Peyer's patch (tissue), 4 donors: ENCODE results near the gene HDHD5. TPM values are rescaled to one million over a fixed set of nuclear protein-coding genes. Genes with fewer than 3 reads are reported as not detected.

Source experiments
- DNase-seq, 3 donors: peaks; one replicate each; pipeline ENCODE4 v3.0.0-alpha.2; 2017 to 2019
- H3K27ac ChIP-seq, 4 donors: fragments of 200-600 bp; sonication (generic); one replicate each; pipeline ENCODE4 v1.5.1; 2016 to 2019
- H3K27me3 ChIP-seq, 2 donors: fragments of 200-600 bp; sonication (generic); one replicate each; pipeline ENCODE4 v1.5.1; 2019
- H3K36me3 ChIP-seq, 3 donors: fragments of 200-600 bp; sonication (generic); one replicate each; pipeline ENCODE4 v1.5.1; 2016 to 2019
- H3K4me1 ChIP-seq, 4 donors: fragments of 200-600 bp; sonication (generic); one replicate each; pipeline ENCODE4 v1.5.1; 2016 to 2019
- H3K4me3 ChIP-seq, 4 donors: fragments of 200-600 bp; sonication (generic); 1 replicate in 3 of 4; 2 replicates in 1 of 4; pipeline ENCODE4 v1.5.1; 2016 to 2019; ENCODE audit warnings: mild to moderate bottlenecking in 1 of 4
- H3K9me3 ChIP-seq, 4 donors: fragments of 200-600 bp; sonication (generic); one replicate each; pipeline ENCODE4 v1.5.1; 2016 to 2019; ENCODE audit warnings: mild to moderate bottlenecking in 1 of 4
- CTCF ChIP-seq, 6 experiments: fragments of 450-650 bp in 4 of 6; fragments of 200-600 bp in 2 of 6; sonication (generic) in 1 of 6; IDR thresholded peaks; one replicate each; pipeline ENCODE4 v1.5.1; 2017 to 2019; ENCODE audit warnings: antibody characterized with exemption in 6 of 6, mild to moderate bottlenecking in 3 of 6, moderate library complexity in 1 of 6
- POLR2A ChIP-seq, 2 donors: fragments of 450-650 bp; IDR thresholded peaks; one replicate each; pipeline ENCODE4 v1.5.1; 2017; ENCODE audit warnings: antibody characterized with exemption in 2 of 2, mild to moderate bottlenecking in 2 of 2, moderate library complexity in 2 of 2
- total RNA-seq, 4 donors: library from RNA; depleted of rRNA; stranded (reverse); fragments of >200 nt; gene quantifications; one replicate each; pipeline ENCODE4 v1.1.0, GENCODE V29; 2016

Gene HDHD5
- total RNA-seq, 4 donors from 2014 or later, result 15.7 to 42.0 (median 31.0) TPM

- peak in 1 of 3 donors; percentile 16 for DNase-seq
- no peak overlapping the region for H3K4me3 ChIP-seq
- TF ChIP-seq CTCF (IDR thresholded peaks at IDR 0.05), result no peak
- no peak for TF ChIP-seq POLR2A (IDR thresholded peaks at IDR 0.05)
- no peaks in the 10 kb centered on the region for H3K27me3 ChIP-seq
- no peak overlapping the region for H3K27ac ChIP-seq
- peaks cover 0 to 6% (median 2%) of the 10 kb centered on the region in 4 donors for H3K4me1 ChIP-seq
- peaks cover 0 to 93% (median 3%) of the 10 kb centered on the region in 3 donors for H3K36me3 ChIP-seq
- H3K9me3 ChIP-seq, result no peaks in the 10 kb centered on the region
These were observed 57.4 kb downstream of the HDHD5 start for GRCh38 chr22:17101475-17102296.

GRCh38 chr22:17100621-17101020 lies 58.5 kb downstream of the HDHD5 start:
- no peak for DNase-seq
- Histone ChIP-seq H3K27ac (no peak overlapping the region), H3K9me3 (no peaks in the 10 kb centered on the region), H3K36me3 (peaks cover 0 to 82% (median 3%) of the 10 kb centered on the region in 3 donors), H3K4me3 (no peak overlapping the region), H3K4me1 (peaks cover 0 to 6% (median 2%) of the 10 kb centered on the region in 4 donors), H3K27me3 (no peaks in the 10 kb centered on the region)
- TF ChIP-seq CTCF (IDR thresholded peaks at IDR 0.05) (no peak), POLR2A (IDR thresholded peaks at IDR 0.05) (no peak)

GRCh38 chr22:17098379-17098819 lies 60.7 kb downstream of the HDHD5 start:
- H3K4me1 ChIP-seq, result peaks cover 0 to 6% (median 2%) of the 10 kb centered on the region in 4 donors

DNA sequence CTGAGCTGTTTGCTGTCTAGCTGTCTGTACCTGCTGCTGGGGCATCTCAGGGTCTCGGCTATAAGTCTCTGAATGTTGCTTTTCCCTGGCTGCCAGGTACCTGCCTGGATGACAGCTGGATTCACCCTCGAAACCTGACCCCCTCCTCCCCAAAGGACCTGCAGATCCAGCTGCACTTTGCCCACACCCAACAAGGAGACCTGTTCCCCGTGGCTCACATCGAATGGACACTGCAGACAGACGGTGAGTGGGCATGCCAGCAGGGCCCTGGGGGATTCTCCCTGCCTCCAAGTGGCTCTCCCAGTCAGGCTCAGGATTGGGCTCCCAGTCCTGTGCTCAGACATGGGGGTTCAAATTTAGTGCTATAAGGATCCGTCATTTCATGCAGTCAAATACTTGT lies 61.4 kb downstream of the HDHD5 start:
- DNase-seq, result peak in 1 of 3 donors; percentile 21
- H3K27me3 ChIP-seq, result no peaks in the 10 kb centered on the region

More at GRCh38 chr22:17098379-17098819, 60.7 kb downstream of the HDHD5 start:
- no peak overlapping the region for H3K27ac ChIP-seq
- DNase-seq, result peak in 1 of 3 donors; percentile 35
- no peak overlapping the region for H3K4me3 ChIP-seq
- no peak for TF ChIP-seq CTCF (IDR thresholded peaks at IDR 0.05)
- TF ChIP-seq POLR2A (IDR thresholded peaks at IDR 0.05), result no peak
- H3K9me3 ChIP-seq, result no peaks in the 10 kb centered on the region
- H3K36me3 ChIP-seq, result peaks cover 0 to 65% (median 3%) of the 10 kb centered on the region in 3 donors
- no peaks in the 10 kb centered on the region for H3K27me3 ChIP-seq

DNA sequence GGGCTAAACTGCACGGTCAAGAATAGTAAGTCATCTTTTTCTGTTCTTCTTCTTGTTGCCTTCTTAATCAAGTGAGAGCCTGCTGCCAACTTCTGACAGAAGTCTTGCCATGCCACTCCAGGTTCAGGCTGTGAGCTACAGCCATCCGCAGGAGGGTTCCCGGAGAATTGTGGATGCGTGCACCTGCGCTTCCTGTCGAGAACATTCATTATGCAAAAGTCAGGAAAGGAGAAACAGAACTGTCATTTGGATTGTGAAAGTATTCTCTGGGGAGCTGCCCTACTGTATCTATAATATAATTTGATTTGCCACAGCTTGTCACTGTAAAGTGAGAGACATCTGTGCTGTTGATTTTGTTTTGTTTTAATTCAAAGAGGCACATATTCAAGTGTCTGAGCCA lies 62.0 kb downstream of the HDHD5 start:
- Histone ChIP-seq H3K27me3 (no peaks in the 10 kb centered on the region), H3K4me1 (peaks cover 0 to 6% (median 2%) of the 10 kb centered on the region in 4 donors), H3K27ac (no peak overlapping the region), H3K9me3 (no peaks in the 10 kb centered on the region), H3K4me3 (no peak overlapping the region), H3K36me3 (peaks cover 0 to 52% (median 0%) of the 10 kb centered on the region in 3 donors)
- no peak for TF ChIP-seq POLR2A (IDR thresholded peaks at IDR 0.05)
- no peak for TF ChIP-seq CTCF (IDR thresholded peaks at IDR 0.05)
- DNase-seq, result no peak

More for the DNA sequence above, 61.4 kb downstream of the HDHD5 start:
- peaks cover 0 to 58% (median 3%) of the 10 kb centered on the region in 3 donors for H3K36me3 ChIP-seq
- H3K9me3 ChIP-seq, result no peaks in the 10 kb centered on the region
- H3K27ac ChIP-seq, result no peak overlapping the region
- H3K4me3 ChIP-seq, result no peak overlapping the region
- TF ChIP-seq POLR2A (IDR thresholded peaks at IDR 0.05) (no peak), CTCF (IDR thresholded peaks at IDR 0.05) (no peak)
- peaks cover 0 to 6% (median 2%) of the 10 kb centered on the region in 4 donors for H3K4me1 ChIP-seq
